GM12878 (cell line): ENCODE data around the gene SCYGR3. TPM values are rescaled to one million over a fixed set of nuclear protein-coding genes. Genes with fewer than 3 reads are reported as not detected.

Experiments used
- EGR1 ChIP-seq, 2 experiments: IDR thresholded peaks; 1 replicate in 1 of 2; 2 replicates in 1 of 2; pipeline ENCODE4 v1.6.1; 2011 to 2012; ENCODE audit warnings: low read depth in 2 of 2, low read length in 2 of 2, borderline replicate concordance in 1 of 2, mild to moderate bottlenecking in 1 of 2, moderate library complexity in 1 of 2
- FOXK2 ChIP-seq: fragments of 450-650 bp; IDR thresholded peaks from 2 replicates; pipeline ENCODE4 v1.6.1; 2017; ENCODE audit warnings: mild to moderate bottlenecking, moderate library complexity
- KAT2A ChIP-seq: conservative IDR thresholded peaks from 2 replicates; pipeline ENCODE4 v1.6.1; 2011; ENCODE audit warnings: low read depth, low read length; ENCODE audit not compliant: control insufficient read depth
- RAD51 ChIP-seq: fragments of 450-650 bp; IDR thresholded peaks from 2 replicates; pipeline ENCODE4 v1.6.1; 2016; ENCODE audit warnings: moderate library complexity, mild to moderate bottlenecking, inconsistent platforms
- SIX5 ChIP-seq: IDR thresholded peaks from 2 replicates; pipeline ENCODE4 v1.6.1; 2011; ENCODE audit warnings: mild to moderate bottlenecking, low read depth, low read length, moderate library complexity; ENCODE audit not compliant: severe bottlenecking
- SMAD1 ChIP-seq: fragments of 450-650 bp; IDR thresholded peaks from 2 replicates; pipeline ENCODE4 v1.6.1; 2018; ENCODE audit warnings: mild to moderate bottlenecking, low read depth; ENCODE audit not compliant: partially characterized antibody
- SREBF1 ChIP-seq: IDR thresholded peaks from 2 replicates; pipeline ENCODE4 v1.6.1; 2012; ENCODE audit warnings: mild to moderate bottlenecking, low read length
- YBX1 ChIP-seq: fragments of 450-650 bp; IDR thresholded peaks from 2 replicates; pipeline ENCODE4 v1.6.1; 2016; ENCODE audit warnings: antibody characterized with exemption
- ZNF622 ChIP-seq: fragments of 450-650 bp; IDR thresholded peaks from 2 replicates; pipeline ENCODE4 v1.6.1; 2017; ENCODE audit warnings: mild to moderate bottlenecking, inconsistent platforms
- polyA plus RNA-seq, 11 experiments: library from polyadenylated mRNA; depleted of rRNA in 4 of 11; unstranded in 6 of 11; stranded (reverse) in 5 of 11; fragments of >200 nt; fragmentation: Nextera tagmentation in 4 of 11; fragmentation: Illumina TruSeq in 1 of 11; extraction: Ambion mirVana in 4 of 11; extraction: Trizol in 1 of 11; gene quantifications; 1 replicate in 1 of 11; 2 replicates in 10 of 11; pipeline versions ENCODE4 v1.2.1 to v1.2.3, GENCODE V29; 2011 to 2016; ENCODE audit warnings: inconsistent platforms in 2 of 11, missing spikeins in 2 of 11, low read depth in 1 of 11
- total RNA-seq, 4 experiments: library from RNA; depleted of rRNA in 3 of 4; stranded (reverse); fragments of >200 nt in 3 of 4; fragmentation: Illumina TruSeq in 1 of 4; extraction: Trizol in 1 of 4; gene quantifications; 2 replicates each; pipeline versions ENCODE4 v1.2.1 to v1.2.3, GENCODE V29; 2013 to 2021
- TF ChIP-seq, protein P1 (sequence below): IDR thresholded peaks from 2 replicates; pipeline ENCODE4 v1.6.1; 2011; ENCODE audit warnings: mild to moderate bottlenecking, low read depth, low read length, moderate library complexity; ENCODE audit not compliant: insufficient replicate concordance
- TF ChIP-seq, protein P2 (sequence below): fragments of 450-650 bp; IDR thresholded peaks from 2 replicates; pipeline ENCODE4 v1.6.1; 2017; ENCODE audit warnings: mild to moderate bottlenecking, moderate library complexity

The SCYGR3 gene
- total and polyA plus RNA-seq, 10 of the 15 experiments (the other 5 are each of a cell fraction or from before 2014, with no cell fraction given): not detected

DNA sequence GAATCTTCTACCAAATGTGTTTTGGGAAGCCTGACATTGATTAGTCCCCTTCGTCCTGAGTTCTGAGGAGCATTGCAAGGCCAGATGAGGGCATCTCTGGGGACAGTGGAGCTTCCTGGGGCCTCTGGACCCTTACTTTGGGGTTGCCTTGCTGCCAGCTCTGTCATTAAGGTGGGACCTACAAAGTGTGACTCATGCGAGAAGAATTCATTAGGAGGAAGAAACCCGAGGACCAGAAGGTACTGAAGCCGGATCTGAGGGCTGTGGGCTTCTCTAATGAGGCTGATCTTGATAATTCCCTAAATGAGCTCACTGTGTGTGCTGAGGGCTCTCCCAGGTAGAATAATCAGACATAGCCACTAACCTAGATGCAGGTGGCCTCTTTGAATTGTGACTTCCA is 16.6 kb downstream of the SCYGR3 start (continued):
- TF ChIP-seq EGR1 (IDR thresholded peaks at IDR 0.05; ENCODE audit: borderline replicate concordance in 1 of 2, low read depth in 2 of 2, low read length in 2 of 2) (no peak), SIX5 (no peak), RAD51 (no peak), YBX1 (no peak), SREBF1 (no peak), KAT2A (no peak), FOXK2 (no peak), ZNF622 (no peak), SMAD1 (no peak)
- TF ChIP-seq, protein P1, sequence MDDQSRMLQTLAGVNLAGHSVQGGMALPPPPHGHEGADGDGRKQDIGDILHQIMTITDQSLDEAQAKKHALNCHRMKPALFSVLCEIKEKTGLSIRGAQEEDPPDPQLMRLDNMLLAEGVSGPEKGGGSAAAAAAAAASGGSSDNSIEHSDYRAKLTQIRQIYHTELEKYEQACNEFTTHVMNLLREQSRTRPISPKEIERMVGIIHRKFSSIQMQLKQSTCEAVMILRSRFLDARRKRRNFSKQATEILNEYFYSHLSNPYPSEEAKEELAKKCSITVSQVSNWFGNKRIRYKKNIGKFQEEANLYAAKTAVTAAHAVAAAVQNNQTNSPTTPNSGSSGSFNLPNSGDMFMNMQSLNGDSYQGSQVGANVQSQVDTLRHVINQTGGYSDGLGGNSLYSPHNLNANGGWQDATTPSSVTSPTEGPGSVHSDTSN: no peak
- TF ChIP-seq, protein P2, sequence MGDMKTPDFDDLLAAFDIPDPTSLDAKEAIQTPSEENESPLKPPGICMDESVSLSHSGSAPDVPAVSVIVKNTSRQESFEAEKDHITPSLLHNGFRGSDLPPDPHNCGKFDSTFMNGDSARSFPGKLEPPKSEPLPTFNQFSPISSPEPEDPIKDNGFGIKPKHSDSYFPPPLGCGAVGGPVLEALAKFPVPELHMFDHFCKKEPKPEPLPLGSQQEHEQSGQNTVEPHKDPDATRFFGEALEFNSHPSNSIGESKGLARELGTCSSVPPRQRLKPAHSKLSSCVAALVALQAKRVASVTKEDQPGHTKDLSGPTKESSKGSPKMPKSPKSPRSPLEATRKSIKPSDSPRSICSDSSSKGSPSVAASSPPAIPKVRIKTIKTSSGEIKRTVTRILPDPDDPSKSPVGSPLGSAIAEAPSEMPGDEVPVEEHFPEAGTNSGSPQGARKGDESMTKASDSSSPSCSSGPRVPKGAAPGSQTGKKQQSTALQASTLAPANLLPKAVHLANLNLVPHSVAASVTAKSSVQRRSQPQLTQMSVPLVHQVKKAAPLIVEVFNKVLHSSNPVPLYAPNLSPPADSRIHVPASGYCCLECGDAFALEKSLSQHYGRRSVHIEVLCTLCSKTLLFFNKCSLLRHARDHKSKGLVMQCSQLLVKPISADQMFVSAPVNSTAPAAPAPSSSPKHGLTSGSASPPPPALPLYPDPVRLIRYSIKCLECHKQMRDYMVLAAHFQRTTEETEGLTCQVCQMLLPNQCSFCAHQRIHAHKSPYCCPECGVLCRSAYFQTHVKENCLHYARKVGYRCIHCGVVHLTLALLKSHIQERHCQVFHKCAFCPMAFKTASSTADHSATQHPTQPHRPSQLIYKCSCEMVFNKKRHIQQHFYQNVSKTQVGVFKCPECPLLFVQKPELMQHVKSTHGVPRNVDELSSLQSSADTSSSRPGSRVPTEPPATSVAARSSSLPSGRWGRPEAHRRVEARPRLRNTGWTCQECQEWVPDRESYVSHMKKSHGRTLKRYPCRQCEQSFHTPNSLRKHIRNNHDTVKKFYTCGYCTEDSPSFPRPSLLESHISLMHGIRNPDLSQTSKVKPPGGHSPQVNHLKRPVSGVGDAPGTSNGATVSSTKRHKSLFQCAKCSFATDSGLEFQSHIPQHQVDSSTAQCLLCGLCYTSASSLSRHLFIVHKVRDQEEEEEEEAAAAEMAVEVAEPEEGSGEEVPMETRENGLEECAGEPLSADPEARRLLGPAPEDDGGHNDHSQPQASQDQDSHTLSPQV: no peak
